Inflammatory macrophage treated with lipopolysaccharide for 1 hour (primary cell): Measurements from ENCODE around the gene CARS1.

Source experiments
- DNase-seq, 2 donors: peaks; one replicate each; pipeline ENCODE4 v3.0.0-alpha.2; 2020 to 2022

The CARS1 gene

GRCh38 chr11:3037040-3037944 is 19.9 kb downstream of the CARS1 start:
- peak; percentile 53 to 83 for DNase-seq

- peak; percentile 75 to 78 for DNase-seq
These were observed 20.8 kb downstream of the CARS1 start for GRCh38 chr11:3036419-3036818.

GRCh38 chr11:3035333-3035732 is 21.9 kb downstream of the CARS1 start:
- DNase-seq, result no peak

GRCh38 chr11:3030289-3031070 is 26.7 kb downstream of the CARS1 start:
- peak in 1 of 2 donors; percentile 24 for DNase-seq

GRCh38 chr11:3028813-3029212 is 28.4 kb downstream of the CARS1 start:
- DNase-seq, result no peak

GRCh38 chr11:3026803-3027202 is 30.4 kb downstream of the CARS1 start:
- DNase-seq, result no peak

GRCh38 chr11:3022982-3023381 is 34.2 kb downstream of the CARS1 start:
- no peak for DNase-seq

- DNase-seq, result peak; percentile 71 to 73
These were observed 34.8 kb downstream of the CARS1 start for GRCh38 chr11:3022300-3022967.

- DNase-seq, result no peak
These were observed 36.1 kb downstream of the CARS1 start for GRCh38 chr11:3021125-3021524.

- no peak for DNase-seq
These were observed 37.2 kb downstream of the CARS1 start for GRCh38 chr11:3020011-3020410.

- DNase-seq, result no peak
These were observed 38.6 kb downstream of the CARS1 start for GRCh38 chr11:3018596-3018995.

GRCh38 chr11:3016861-3017260 is 40.4 kb downstream of the CARS1 start:
- no peak for DNase-seq

GRCh38 chr11:3015796-3016195 is 41.4 kb downstream of the CARS1 start:
- DNase-seq, result no peak

GRCh38 chr11:3014943-3015342 is 42.3 kb downstream of the CARS1 start:
- DNase-seq, result no peak

- DNase-seq, result peak in 1 of 2 donors; percentile 29
These were observed 42.9 kb downstream of the CARS1 start for GRCh38 chr11:3014057-3014938.

GRCh38 chr11:3011891-3012885 is 45.0 kb downstream of the CARS1 start:
- no peak for DNase-seq

- no peak for DNase-seq
These were observed 46.5 kb downstream of the CARS1 start for GRCh38 chr11:3010521-3011275.

- DNase-seq, result no peak
These were observed 47.2 kb downstream of the CARS1 start for GRCh38 chr11:3010004-3010403.

- no peak for DNase-seq
These were observed 47.7 kb downstream of the CARS1 start for GRCh38 chr11:3009481-3009880.

GRCh38 chr11:3008746-3009336 is 48.4 kb downstream of the CARS1 start:
- DNase-seq, result no peak
